ENCODE data around the gene CCDC97. TPM values are rescaled to one million over a fixed set of nuclear protein-coding genes. Genes with fewer than 3 reads are reported as not detected.

Gene CCDC97
- polyA plus RNA-seq, 1 of the 3 experiments (the other 2 are of a cell fraction): 9.6 TPM

DNA sequence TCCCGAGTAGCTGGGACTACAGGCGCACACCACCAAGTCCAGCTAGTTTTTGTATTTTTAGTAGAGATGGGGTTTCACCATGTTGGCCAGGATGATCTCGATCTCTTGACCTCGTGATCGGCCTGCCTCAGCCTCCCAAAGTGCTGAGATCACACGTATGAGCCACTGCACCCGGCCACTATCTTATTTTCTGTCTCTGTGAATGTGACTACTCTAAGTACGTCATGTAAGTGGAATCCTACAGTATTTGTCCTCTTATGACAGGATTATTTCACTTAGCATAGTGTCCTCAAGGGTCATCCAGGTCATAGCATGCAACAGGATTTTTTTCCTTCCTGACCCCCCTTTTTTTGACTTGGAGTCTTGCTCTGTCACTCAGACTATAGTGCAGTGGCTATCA, 61.6 kb downstream of the CCDC97 start:
- H3F3A ChIP-seq (replicated peaks; ENCODE audit: insufficient read depth): peaks cover 29% of the 10 kb centered on the region
- H3K27me3 ChIP-seq (ENCODE audit: insufficient read depth): no peaks in the 10 kb centered on the region
- H3K36me3 ChIP-seq (replicated peaks in 1 of 2; ENCODE audit: control insufficient read depth in 1 of 2, insufficient read depth in 2 of 2, low read length in 1 of 2): peaks cover 0 to 3% of the 10 kb centered on the region in 2 experiments
- no peak overlapping the region for H3K27ac ChIP-seq (ENCODE audit: low read depth in 2 of 2, low read length in 1 of 2)
- TF ChIP-seq, protein P1, sequence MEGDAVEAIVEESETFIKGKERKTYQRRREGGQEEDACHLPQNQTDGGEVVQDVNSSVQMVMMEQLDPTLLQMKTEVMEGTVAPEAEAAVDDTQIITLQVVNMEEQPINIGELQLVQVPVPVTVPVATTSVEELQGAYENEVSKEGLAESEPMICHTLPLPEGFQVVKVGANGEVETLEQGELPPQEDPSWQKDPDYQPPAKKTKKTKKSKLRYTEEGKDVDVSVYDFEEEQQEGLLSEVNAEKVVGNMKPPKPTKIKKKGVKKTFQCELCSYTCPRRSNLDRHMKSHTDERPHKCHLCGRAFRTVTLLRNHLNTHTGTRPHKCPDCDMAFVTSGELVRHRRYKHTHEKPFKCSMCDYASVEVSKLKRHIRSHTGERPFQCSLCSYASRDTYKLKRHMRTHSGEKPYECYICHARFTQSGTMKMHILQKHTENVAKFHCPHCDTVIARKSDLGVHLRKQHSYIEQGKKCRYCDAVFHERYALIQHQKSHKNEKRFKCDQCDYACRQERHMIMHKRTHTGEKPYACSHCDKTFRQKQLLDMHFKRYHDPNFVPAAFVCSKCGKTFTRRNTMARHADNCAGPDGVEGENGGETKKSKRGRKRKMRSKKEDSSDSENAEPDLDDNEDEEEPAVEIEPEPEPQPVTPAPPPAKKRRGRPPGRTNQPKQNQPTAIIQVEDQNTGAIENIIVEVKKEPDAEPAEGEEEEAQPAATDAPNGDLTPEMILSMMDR (IDR thresholded peaks at IDR 0.05): no peak
- TF ChIP-seq, protein P2, sequence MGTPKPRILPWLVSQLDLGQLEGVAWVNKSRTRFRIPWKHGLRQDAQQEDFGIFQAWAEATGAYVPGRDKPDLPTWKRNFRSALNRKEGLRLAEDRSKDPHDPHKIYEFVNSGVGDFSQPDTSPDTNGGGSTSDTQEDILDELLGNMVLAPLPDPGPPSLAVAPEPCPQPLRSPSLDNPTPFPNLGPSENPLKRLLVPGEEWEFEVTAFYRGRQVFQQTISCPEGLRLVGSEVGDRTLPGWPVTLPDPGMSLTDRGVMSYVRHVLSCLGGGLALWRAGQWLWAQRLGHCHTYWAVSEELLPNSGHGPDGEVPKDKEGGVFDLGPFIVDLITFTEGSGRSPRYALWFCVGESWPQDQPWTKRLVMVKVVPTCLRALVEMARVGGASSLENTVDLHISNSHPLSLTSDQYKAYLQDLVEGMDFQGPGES (IDR thresholded peaks at IDR 0.05; ENCODE audit: low read depth, low read length): no peak
- TF ChIP-seq NRF1 (IDR thresholded peaks at IDR 0.05; ENCODE audit: low read depth, low read length): no peak
- TF ChIP-seq, protein P3, sequence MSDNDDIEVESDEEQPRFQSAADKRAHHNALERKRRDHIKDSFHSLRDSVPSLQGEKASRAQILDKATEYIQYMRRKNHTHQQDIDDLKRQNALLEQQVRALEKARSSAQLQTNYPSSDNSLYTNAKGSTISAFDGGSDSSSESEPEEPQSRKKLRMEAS (IDR thresholded peaks at IDR 0.05; ENCODE audit: low read depth): no peak
- TF ChIP-seq RXRA (IDR thresholded peaks at IDR 0.05; ENCODE audit: borderline replicate concordance, low read depth): no peak
- TF ChIP-seq GABPA (IDR thresholded peaks at IDR 0.05; ENCODE audit: low read depth): no peak
- TF ChIP-seq, protein P4, sequence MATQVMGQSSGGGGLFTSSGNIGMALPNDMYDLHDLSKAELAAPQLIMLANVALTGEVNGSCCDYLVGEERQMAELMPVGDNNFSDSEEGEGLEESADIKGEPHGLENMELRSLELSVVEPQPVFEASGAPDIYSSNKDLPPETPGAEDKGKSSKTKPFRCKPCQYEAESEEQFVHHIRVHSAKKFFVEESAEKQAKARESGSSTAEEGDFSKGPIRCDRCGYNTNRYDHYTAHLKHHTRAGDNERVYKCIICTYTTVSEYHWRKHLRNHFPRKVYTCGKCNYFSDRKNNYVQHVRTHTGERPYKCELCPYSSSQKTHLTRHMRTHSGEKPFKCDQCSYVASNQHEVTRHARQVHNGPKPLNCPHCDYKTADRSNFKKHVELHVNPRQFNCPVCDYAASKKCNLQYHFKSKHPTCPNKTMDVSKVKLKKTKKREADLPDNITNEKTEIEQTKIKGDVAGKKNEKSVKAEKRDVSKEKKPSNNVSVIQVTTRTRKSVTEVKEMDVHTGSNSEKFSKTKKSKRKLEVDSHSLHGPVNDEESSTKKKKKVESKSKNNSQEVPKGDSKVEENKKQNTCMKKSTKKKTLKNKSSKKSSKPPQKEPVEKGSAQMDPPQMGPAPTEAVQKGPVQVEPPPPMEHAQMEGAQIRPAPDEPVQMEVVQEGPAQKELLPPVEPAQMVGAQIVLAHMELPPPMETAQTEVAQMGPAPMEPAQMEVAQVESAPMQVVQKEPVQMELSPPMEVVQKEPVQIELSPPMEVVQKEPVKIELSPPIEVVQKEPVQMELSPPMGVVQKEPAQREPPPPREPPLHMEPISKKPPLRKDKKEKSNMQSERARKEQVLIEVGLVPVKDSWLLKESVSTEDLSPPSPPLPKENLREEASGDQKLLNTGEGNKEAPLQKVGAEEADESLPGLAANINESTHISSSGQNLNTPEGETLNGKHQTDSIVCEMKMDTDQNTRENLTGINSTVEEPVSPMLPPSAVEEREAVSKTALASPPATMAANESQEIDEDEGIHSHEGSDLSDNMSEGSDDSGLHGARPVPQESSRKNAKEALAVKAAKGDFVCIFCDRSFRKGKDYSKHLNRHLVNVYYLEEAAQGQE (IDR thresholded peaks at IDR 0.05; ENCODE audit: low read depth, low read length): no peak
- TF ChIP-seq TCF12 (IDR thresholded peaks at IDR 0.05): no peak
- no peak for TF ChIP-seq ELF1 (IDR thresholded peaks at IDR 0.05)
- no peak for TF ChIP-seq CHD2 (IDR thresholded peaks at IDR 0.05; ENCODE audit: low read length, partially characterized antibody)
- TF ChIP-seq SMC3 (IDR thresholded peaks at IDR 0.05; ENCODE audit: low read depth, low read length): no peak
- no peak for TF ChIP-seq FOXJ3 (CRISPR knock-in tag; IDR thresholded peaks at IDR 0.05)
- H3K4me1 ChIP-seq (ENCODE audit: control insufficient read depth in 1 of 2, insufficient read depth in 2 of 2, low read depth in 1 of 2, low read length in 1 of 2): peaks cover 11 to 21% of the 10 kb centered on the region in 2 experiments; a peak in 3 of 4 replicates
- no peaks in the 10 kb centered on the region for H3K9me3 ChIP-seq
- WGBS (ENCODE audit: low lambda C conversion rate): 96% methylated on average over 8 of the region's 8 CpGs
- H3K9me2 ChIP-seq: no peaks in the 10 kb centered on the region
- H2AFZ ChIP-seq (ENCODE audit: low read depth): no peak overlapping the region
- peaks cover 47% of the 10 kb centered on the region for H3K79me2 ChIP-seq (ENCODE audit: insufficient read depth)
- H3K4me2 ChIP-seq: no peak overlapping the region
- no peak overlapping the region for H3K9ac ChIP-seq
- H3K4me3 ChIP-seq (ENCODE audit: low read depth in 2 of 2, low read length in 1 of 2): no peak overlapping the region
- no peak for DNase-seq
- POLR2A ChIA-PET: interaction anchor here (0.6 kb wide), 1 partner anchor 8 kb away, joined by 3 read pairs; the partner anchor contains the start of gene B9D2
- CTCF ChIA-PET: no interaction called here
- peaks cover 19% of the 10 kb centered on the region; the same call in 1 of the 2 replicates for H4K20me1 ChIP-seq (ENCODE audit: insufficient read depth)

Data from SK-N-SH (cell line).